ENCODE measurements around the gene SPNS2. TPM values are rescaled to one million over a fixed set of nuclear protein-coding genes. Genes with fewer than 3 reads are reported as not detected.

SPNS2 gene
- total RNA-seq, 2 experiments from 2014 or later: 6.7 to 6.9 TPM

DNA sequence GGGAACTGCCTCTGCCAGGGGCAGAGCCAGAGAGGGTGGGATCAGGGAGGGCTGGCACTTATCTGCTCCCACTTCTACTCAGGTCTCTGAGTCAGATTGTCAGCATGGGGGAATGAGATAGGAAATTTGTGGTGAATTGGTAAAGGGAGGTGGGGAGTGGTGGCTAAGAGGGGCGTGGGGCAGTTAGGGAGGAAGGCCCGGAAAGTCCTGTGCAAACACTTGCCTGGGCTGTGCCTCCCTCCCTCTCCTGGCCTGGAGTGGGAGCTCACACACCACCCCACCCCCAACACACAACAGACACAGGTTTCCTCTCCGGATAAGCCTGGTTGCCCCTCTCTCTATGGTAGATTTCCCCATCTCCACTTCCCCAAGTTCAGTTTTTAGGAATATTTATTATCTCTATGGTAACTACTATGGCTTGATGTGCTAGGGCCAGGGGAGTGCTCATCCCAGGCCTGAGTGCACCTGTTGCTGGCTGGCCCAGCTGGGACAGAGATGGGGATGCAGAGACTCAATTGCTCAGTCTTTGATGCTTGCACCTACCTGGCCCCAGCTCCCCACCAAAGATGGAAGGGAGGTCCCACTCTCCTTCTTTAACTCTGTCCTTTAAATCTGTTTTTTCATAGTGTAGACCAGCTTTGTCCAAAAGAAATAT, 2.7 kb downstream of the SPNS2 start:
- H3K27me3 Mint-ChIP-seq: peaks cover 36% of the 10 kb centered on the region
- ATAC-seq (ENCODE audit: low read depth): no peak
- peaks cover 2% of the 10 kb centered on the region for H3K36me3 Mint-ChIP-seq
- no peak overlapping the region for H3K27ac Mint-ChIP-seq
- H3K4me1 Mint-ChIP-seq: peaks cover 40% of the 10 kb centered on the region
- POLR2A ChIA-PET: interaction anchor here (1.1 to 3.7 kb wide), 3 partner anchors 20 to 68 kb away, joined by 5 to 21 read pairs (median 14); partner anchors contain the start of gene SPNS3
- H3K4me3 Mint-ChIP-seq: no peak overlapping the region
- no peaks in the 10 kb centered on the region for H3K9me3 Mint-ChIP-seq
- DNase-seq: no peak

DNA sequence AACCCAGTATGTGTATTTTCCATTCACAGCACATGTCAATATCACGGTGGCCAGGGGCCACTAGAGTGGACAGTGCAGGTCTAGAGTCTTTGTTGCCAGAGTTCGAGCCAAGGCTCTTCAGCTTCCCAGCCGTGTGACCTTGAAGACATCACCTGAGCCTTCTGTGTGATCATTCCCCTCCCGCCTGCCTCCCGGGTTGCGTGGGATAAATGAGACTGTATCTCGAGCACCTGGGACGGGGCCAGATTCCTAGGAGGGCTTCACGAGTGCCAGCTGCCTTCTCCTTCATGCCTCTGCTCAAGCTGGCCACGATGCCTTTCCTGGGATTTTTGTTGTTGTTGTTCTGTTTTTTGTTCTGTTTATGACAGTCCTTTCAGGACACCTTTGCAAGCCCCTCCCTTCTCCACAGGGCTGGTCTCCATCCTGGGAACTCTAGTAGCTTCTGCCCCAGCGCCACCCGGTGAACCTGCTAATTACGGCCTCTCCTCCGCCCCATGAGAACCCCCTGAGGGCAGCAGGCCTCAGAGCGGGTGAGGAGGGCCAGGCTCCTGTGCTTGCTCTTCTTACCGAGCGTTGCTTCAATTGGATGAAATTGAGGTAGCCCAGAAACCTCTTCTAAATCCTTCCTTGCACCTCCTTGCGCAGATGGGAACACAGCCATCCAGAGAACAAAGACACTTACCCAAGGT, 3.9 kb downstream of the SPNS2 start:
- H3K27me3 Mint-ChIP-seq: peaks cover 32% of the 10 kb centered on the region
- POLR2A ChIA-PET: interaction anchor here (1.2 kb wide), 1 partner anchor 69 kb away, joined by 3 read pairs; the partner anchor contains the start of gene SPNS3
- peaks cover 2% of the 10 kb centered on the region for H3K36me3 Mint-ChIP-seq
- no peak overlapping the region for H3K27ac Mint-ChIP-seq
- peaks cover 40% of the 10 kb centered on the region for H3K4me1 Mint-ChIP-seq
- H3K4me3 Mint-ChIP-seq: no peak overlapping the region
- no peaks in the 10 kb centered on the region for H3K9me3 Mint-ChIP-seq
- ATAC-seq (ENCODE audit: low read depth) (no peak), DNase-seq (no peak)

DNA sequence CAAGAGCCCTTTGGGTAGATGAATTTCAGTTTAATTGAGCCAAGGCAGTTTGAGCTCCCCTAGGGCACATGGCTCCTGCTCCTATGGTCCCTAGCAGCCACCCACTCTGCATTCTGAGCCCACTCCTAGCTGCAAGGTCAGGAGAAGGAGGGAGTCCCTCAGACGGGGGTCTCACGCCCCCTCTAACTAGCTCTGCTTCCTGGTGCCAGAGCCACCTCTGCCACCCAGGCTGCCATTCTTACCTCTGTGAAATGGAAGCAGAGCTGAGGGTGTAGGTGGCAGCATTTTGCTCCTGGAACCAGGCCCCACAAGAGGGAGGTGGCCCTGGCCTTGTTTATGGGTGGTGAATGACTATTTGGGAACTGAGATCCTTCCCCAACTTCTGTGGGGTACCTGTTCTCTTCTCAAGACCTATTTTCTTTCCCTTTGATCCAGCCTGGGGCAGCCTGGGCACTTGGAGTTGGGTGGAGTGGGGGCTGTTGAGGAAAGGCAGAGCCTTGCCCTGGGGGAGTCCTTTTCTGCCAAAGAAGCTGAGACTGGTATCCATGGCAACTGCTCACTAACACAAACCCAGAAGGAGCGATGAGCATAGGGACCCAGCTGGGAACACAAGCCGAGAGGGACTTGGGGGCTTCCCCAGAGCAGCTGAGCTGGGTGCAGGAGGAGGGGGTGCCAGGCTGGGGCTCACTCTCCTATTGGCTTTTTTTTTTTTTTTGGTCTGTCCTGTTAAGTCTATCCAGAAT, 4.8 kb downstream of the SPNS2 start:
- Mint-ChIP-seq H3K9me3 (no peaks in the 10 kb centered on the region), H3K4me3 (peak overlapping the region; percentile 66), H3K27ac (peak overlapping the region; percentile 74), H3K4me1 (peaks cover 43% of the 10 kb centered on the region), H3K27me3 (peaks cover 29% of the 10 kb centered on the region), H3K36me3 (peaks cover 2% of the 10 kb centered on the region)
- DNase-seq (no peak), ATAC-seq (ENCODE audit: low read depth) (no peak)
- POLR2A ChIA-PET: interaction anchor here (0.5 to 2.7 kb wide), 3 partner anchors 70 to 192 kb away, joined by 3 to 10 read pairs (median 4); partner anchors contain the start of gene SPNS3

DNA sequence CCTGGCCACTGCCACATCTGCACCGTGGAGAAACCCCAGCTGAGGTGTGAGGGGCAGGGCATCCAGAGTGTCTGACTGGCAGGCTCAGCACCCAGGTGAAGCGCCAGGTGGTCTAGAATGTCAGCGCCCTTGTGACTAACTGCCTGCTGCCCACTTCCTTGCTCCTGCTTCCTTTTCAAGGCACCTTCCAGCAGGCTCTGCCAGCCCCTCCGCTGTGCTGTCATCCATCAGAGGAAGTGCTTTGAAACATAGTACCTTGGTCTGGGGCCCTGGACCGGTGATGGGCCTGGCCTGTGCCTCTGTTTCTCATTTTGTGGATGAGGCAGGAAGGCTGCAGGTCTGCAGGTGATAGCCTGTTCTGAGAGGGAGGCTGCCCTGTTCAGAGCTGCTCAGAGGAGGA, 5.5 kb downstream of the SPNS2 start:
- Mint-ChIP-seq H3K9me3 (no peaks in the 10 kb centered on the region), H3K4me1 (peaks cover 51% of the 10 kb centered on the region), H3K27me3 (peaks cover 29% of the 10 kb centered on the region), H3K36me3 (peaks cover 2% of the 10 kb centered on the region), H3K27ac (peak overlapping the region; percentile 74), H3K4me3 (peak overlapping the region; percentile 66)
- peak; percentile 58 for DNase-seq
- POLR2A ChIA-PET: interaction anchor here (0.6 to 2.7 kb wide), 6 partner anchors 13 to 70 kb away, joined by 3 to 10 read pairs (median 8); partner anchors contain the start of gene SPNS3
- peak; percentile 64 for ATAC-seq (ENCODE audit: low read depth)

DNA sequence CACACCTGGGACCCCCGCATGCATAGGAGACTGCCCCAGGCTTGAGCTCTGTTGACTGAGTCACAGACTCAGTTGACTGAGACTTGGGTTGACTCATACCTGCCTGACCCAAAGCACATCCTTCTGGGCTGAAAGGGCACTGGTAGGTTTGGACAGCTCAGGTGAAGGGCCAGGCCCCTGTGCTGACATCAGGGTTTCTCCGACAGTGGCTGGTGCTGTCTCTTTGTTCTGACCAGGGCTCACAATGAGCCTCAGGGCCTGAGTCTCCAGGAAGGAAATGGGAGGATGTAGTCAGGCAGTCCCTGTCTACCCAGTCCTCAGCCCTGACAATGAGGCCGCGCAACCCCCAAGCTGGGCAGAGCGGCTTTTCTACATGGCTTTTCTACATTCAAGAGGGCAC, 6.5 kb downstream of the SPNS2 start:
- Mint-ChIP-seq H3K4me3 (peak overlapping the region; percentile 66), H3K27me3 (peaks cover 22% of the 10 kb centered on the region), H3K9me3 (no peaks in the 10 kb centered on the region), H3K36me3 (peaks cover 2% of the 10 kb centered on the region), H3K4me1 (peaks cover 50% of the 10 kb centered on the region), H3K27ac (peak overlapping the region; percentile 74)
- ATAC-seq (ENCODE audit: low read depth): no peak
- DNase-seq: no peak
- POLR2A ChIA-PET: interaction anchor here (1.4 to 2.7 kb wide), 3 partner anchors 29 to 71 kb away, joined by 5 to 10 read pairs (median 7); partner anchors contain the start of gene SPNS3

DNA sequence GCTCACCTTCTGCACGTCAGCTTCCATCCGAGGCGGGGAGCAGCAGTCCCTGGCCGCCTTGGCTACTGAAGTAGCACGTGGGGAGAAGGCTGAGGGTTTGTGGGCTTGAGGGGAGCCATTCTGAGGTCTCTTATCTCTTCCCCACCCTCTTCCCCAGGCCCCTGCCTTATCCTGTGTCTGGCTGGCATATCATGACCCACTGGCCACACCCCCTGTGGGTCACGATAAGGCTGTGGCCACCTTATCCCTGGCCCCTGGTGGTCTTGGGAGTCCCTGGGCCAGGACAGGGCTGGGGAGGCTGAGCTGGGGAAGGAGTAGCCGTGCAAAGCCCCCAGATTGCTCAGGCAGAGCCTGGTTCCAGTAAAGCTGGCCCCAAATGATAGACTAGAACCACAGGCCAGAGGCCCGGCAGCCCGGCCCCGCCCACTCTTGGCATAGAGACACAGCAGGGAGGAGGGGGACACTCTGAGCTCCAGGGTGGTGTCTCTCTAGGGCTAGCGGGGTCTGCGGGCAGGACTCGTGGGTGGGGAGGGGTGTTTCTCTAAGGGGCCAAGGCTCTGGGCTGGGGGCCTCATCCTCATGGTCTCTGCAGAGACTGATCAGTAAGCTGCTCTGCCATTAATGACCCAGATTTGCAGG, 7.6 kb downstream of the SPNS2 start:
- DNase-seq: no peak
- POLR2A ChIA-PET: interaction anchor here (0.6 to 2.7 kb wide), 2 partner anchors 73 to 107 kb away, joined by 3 to 10 read pairs; partner anchors contain the start of gene SPNS3

DNA sequence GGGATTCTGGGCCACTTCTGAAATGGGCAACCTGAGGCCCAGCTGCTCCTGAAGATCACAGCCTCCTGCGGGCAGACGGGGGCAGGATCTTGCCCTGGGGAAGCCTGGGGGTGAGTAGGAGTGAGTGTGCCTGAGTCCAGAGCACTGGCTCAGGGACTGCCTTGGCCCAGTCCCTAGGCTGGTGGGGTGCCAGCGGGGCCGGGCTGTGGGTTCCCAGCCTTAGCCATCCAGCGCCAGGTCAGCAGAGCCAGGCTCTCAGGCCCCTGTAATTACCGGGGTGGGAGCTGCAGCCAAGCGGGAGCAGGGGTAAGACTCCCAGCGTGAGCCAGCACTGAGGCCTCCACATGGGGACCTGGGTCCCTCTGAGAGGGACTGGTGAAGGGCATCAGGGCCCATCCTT, 8.2 kb downstream of the SPNS2 start:
- H3K9me3 Mint-ChIP-seq: no peaks in the 10 kb centered on the region
- no peaks in the 10 kb centered on the region for H3K36me3 Mint-ChIP-seq
- DNase-seq (no peak), ATAC-seq (ENCODE audit: low read depth) (no peak)
- H3K27me3 Mint-ChIP-seq: peaks cover 6% of the 10 kb centered on the region
- POLR2A ChIA-PET: no interaction called here
- no peak overlapping the region for H3K27ac Mint-ChIP-seq
- no peak overlapping the region for H3K4me3 Mint-ChIP-seq
- peaks cover 43% of the 10 kb centered on the region for H3K4me1 Mint-ChIP-seq

More for the DNA sequence above, 7.6 kb downstream of the SPNS2 start:
- Mint-ChIP-seq H3K4me1 (peaks cover 48% of the 10 kb centered on the region), H3K9me3 (no peaks in the 10 kb centered on the region), H3K4me3 (no peak overlapping the region), H3K36me3 (no peaks in the 10 kb centered on the region), H3K27me3 (peaks cover 12% of the 10 kb centered on the region), H3K27ac (no peak overlapping the region)
- no peak for ATAC-seq (ENCODE audit: low read depth)

DNA sequence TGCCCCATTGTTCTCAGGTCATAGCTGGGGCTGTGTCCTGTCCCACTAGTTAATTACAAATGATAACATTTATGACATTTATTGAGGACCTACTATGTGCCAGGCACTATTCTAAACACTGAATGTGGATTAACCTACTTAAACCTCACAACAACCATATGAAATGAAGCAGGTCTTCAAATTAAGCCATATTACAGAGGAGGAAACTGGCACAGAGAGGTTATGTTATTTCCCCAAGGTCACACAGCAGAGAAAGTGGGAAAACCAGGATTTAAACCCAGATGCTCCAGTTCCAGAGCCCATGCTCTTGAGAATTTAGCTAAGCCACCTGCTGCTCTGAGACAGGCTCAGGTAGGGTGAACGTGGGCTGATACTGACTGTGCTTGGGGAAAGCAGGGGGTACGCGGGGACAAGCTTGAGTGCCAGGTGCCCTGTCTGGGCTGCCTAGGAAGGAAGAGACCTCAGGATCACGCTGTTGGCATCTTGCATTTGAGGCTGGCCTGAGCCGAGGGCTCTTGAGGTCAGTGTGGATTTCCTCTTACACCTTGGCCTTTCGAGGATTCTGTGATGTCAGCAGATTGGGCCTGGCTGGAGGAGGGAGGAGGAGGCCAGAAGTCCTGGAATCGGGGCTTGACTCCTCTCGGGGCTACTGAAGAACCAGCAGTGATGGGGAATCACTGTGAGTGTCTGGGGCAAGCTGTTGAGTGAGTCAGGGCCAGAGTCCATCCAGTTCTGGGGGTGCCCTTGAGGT, 8.9 kb downstream of the SPNS2 start:
- Mint-ChIP-seq H3K4me3 (no peak overlapping the region), H3K4me1 (peaks cover 43% of the 10 kb centered on the region), H3K36me3 (no peaks in the 10 kb centered on the region), H3K27ac (peak overlapping the region; percentile 31), H3K27me3 (peaks cover 5% of the 10 kb centered on the region), H3K9me3 (no peaks in the 10 kb centered on the region)
- ATAC-seq (ENCODE audit: low read depth): no peak
- DNase-seq: no peak
- POLR2A ChIA-PET: no interaction called here

DNA sequence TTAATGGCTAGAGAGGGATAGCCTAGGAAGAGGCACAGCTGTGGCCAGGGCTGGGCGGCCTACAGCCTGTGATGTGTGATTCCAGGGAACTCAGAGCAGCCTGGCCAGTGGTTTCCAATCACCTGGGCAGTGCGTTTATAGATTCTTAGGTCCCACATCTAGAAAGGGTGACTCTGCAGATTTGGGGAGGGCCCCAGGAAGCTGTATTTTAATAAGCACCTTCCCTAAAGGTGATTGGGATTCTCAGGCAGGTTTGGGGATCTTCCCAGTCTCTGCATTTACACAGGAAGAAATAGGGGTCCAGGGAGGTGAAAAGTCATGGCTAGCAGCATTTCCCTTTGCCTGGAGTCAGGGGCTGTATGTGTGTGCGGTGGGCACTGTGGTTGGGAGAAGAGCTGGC, 9.5 kb downstream of the SPNS2 start:
- DNase-seq (no peak), ATAC-seq (ENCODE audit: low read depth) (no peak)
- no peak overlapping the region for H3K4me3 Mint-ChIP-seq
- peak overlapping the region; percentile 10 for H3K27ac Mint-ChIP-seq
- no peaks in the 10 kb centered on the region for H3K36me3 Mint-ChIP-seq
- no peaks in the 10 kb centered on the region for H3K9me3 Mint-ChIP-seq
- H3K27me3 Mint-ChIP-seq: no peaks in the 10 kb centered on the region
- POLR2A ChIA-PET: interaction anchor here (1.4 to 1.7 kb wide), 2 partner anchors 9 to 27 kb away, joined by 6 to 7 read pairs; partner anchors contain the start of gene SPNS2
- H3K4me1 Mint-ChIP-seq: peaks cover 43% of the 10 kb centered on the region

DNA sequence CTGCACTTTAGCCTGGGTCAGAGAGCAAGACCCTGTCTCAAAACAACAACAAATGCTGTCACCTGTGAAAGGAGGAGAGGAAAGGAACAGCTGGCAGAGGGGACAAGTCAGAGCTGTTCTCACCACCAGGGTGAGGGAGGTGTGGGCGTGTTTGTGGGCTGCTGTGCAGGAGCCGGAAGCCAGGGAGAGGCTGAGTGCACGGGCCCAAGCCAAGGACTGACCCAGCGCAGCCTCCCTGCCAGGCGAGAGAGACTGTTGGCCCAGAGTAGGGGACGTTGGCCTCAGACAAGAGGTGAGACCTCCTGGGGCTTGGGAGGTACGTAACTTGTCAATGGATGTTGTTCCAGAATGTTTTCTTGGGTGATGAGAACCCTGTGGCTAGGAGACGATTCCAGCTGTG, 10.7 kb downstream of the SPNS2 start:
- ATAC-seq (ENCODE audit: low read depth): peak; percentile 91
- peak; percentile 68 for DNase-seq
- Mint-ChIP-seq H3K27ac (peak overlapping the region; percentile 80), H3K4me3 (peak overlapping the region; percentile 35), H3K4me1 (peaks cover 33% of the 10 kb centered on the region), H3K36me3 (no peaks in the 10 kb centered on the region), H3K9me3 (no peaks in the 10 kb centered on the region), H3K27me3 (no peaks in the 10 kb centered on the region)
- POLR2A ChIA-PET: interaction anchor here (0.8 to 1.7 kb wide), 4 partner anchors 10 to 76 kb away, joined by 3 to 7 read pairs (median 6); partner anchors contain the start of genes SPNS2 and SPNS3

DNA sequence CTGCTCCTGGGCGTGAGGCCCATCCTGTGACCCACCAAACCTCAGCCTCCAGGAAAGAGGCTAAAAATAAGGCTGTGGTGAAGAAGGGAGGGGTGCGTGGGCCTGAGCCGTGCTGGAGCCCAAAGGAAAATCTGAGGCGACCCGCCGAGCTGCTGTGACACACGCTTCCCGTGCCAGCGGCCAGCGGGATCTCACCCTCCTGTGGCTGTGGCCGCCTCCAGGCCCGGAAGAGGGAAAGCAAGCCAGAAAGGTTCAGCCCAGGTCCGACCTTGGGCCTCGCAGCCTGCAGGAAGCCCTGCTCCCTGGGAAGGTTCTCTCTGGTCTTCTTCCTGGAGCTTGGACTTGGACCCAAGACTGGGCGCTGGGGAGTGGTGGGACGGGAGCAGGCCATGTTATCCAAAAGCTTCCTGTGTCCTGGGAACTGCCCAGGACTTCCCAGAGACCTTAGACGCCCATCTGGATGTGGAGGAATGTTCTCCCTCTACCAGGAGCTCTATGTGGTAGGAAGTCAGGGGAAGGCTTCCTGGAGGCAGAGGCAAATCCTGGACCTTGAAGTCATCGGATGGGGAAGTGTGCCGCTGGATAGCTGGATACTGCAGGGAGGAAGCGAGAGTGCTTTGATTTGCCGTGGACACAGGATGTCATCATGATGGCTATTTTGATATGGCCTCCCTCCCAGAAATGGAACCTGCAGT, 11.4 kb downstream of the SPNS2 start:
- DNase-seq (no peak), ATAC-seq (ENCODE audit: low read depth) (peak; percentile 3)
- POLR2A ChIA-PET: interaction anchor here (0.8 to 1.7 kb wide), 3 partner anchors 11 to 77 kb away, joined by 3 to 7 read pairs (median 5); partner anchors contain the start of genes SPNS2 and SPNS3
- peaks cover 27% of the 10 kb centered on the region for H3K4me1 Mint-ChIP-seq
- H3K36me3 Mint-ChIP-seq: no peaks in the 10 kb centered on the region
- H3K27ac Mint-ChIP-seq: no peak overlapping the region
- H3K27me3 Mint-ChIP-seq: no peaks in the 10 kb centered on the region
- no peak overlapping the region for H3K4me3 Mint-ChIP-seq
- no peaks in the 10 kb centered on the region for H3K9me3 Mint-ChIP-seq

DNA sequence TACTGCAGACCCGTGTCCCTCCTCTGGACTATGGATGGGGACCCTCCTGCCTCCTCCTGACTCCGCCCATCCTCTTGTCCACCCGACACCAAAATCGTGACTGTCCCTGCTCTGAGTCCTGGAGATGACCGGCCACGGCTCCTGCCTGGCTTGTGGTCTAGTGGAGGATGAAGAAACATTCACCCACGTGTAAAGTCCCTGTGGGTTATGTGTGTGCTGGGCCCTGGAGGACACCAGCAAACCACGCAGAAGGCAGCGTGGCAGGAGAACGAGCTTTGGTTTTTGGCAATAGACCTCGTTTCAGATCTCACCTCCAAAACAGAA, 11.9 kb downstream of the SPNS2 start:
- Mint-ChIP-seq H3K9me3 (no peaks in the 10 kb centered on the region), H3K27me3 (no peaks in the 10 kb centered on the region), H3K4me1 (peaks cover 24% of the 10 kb centered on the region), H3K27ac (no peak overlapping the region), H3K36me3 (no peaks in the 10 kb centered on the region), H3K4me3 (no peak overlapping the region)
- POLR2A ChIA-PET: no interaction called here
- ATAC-seq (ENCODE audit: low read depth) (no peak), DNase-seq (no peak)
